Measurements from ENCODE around the gene PCDHGA4.
"Not testable (repeated sequence)": the region's sequence is repeated elsewhere in the genome, so short reads cannot be mapped to it uniquely, and the experiment has no call there.

The PCDHGA4 gene

GRCh38 chr5:141349917-141350619 lies 4.8 kb upstream of the PCDHGA4 start, which contains the start of gene PCDHGB1:
TSS of gene PCDHGB1 (plus strand) at chr5:141350099. CDS start at chr5:141350261, 162 bp downstream.
- no peak for DNase-seq (ENCODE audit: low spot score)

GRCh38 chr5:141351591-141351990 lies 3.2 kb upstream of the PCDHGA4 start:
- no peak for DNase-seq (ENCODE audit: low spot score)

GRCh38 chr5:141355641-141356040 lies 820 bp downstream of the PCDHGA4 start:
- DNase-seq (ENCODE audit: low spot score) = no peak

- DNase-seq (ENCODE audit: low spot score) = no peak
These were observed 1.3 kb downstream of the PCDHGA4 start for GRCh38 chr5:141356133-141356532.

GRCh38 chr5:141356950-141357349 lies 2.1 kb downstream of the PCDHGA4 start:
- no peak for DNase-seq (ENCODE audit: low spot score)

GRCh38 chr5:141359790-141360426 lies 5.1 kb downstream of the PCDHGA4 start, which contains the start of gene PCDHGB2:
TSS of gene PCDHGB2 (plus strand) at chr5:141359994. CDS start at chr5:141360136, 142 bp downstream.
- no peak for DNase-seq (ENCODE audit: low spot score)

- DNase-seq (ENCODE audit: low spot score) = no peak
These were observed 5.9 kb downstream of the PCDHGA4 start for GRCh38 chr5:141360685-141361084.

- DNase-seq (ENCODE audit: low spot score) = no peak
These were observed 7.9 kb downstream of the PCDHGA4 start for GRCh38 chr5:141362719-141363118.

- DNase-seq (ENCODE audit: low spot score) = no peak
These were observed 9.3 kb downstream of the PCDHGA4 start, which contains the start of gene PCDHGA5 for GRCh38 chr5:141363952-141364660. TSS of gene PCDHGA5 (plus strand) at chr5:141364162. CDS start at chr5:141364331, 169 bp downstream.

GRCh38 chr5:141366016-141366896 lies 11.4 kb downstream of the PCDHGA4 start:
- DNase-seq (ENCODE audit: low spot score) = no peak

- DNase-seq (ENCODE audit: low spot score) = no peak
These were observed 15.4 kb downstream of the PCDHGA4 start, which contains the start of gene PCDHGB3 for GRCh38 chr5:141369994-141370848. TSS of gene PCDHGB3 (plus strand) at chr5:141370242. CDS start at chr5:141370395, 153 bp downstream.

- no peak for DNase-seq (ENCODE audit: low spot score)
These were observed 17.0 kb downstream of the PCDHGA4 start for GRCh38 chr5:141371572-141372475.

GRCh38 chr5:141373673-141374317 lies 19.0 kb downstream of the PCDHGA4 start, which contains the start of gene PCDHGA6:
TSS of gene PCDHGA6 (plus strand) at chr5:141373891. CDS start at chr5:141374084, 193 bp downstream.
- no peak for DNase-seq (ENCODE audit: low spot score)

GRCh38 chr5:141374627-141375026 lies 19.8 kb downstream of the PCDHGA4 start:
- DNase-seq (ENCODE audit: low spot score) = no peak

GRCh38 chr5:141375444-141376155 lies 20.8 kb downstream of the PCDHGA4 start:
- not testable (repeated sequence) for DNase-seq (ENCODE audit: low spot score)

GRCh38 chr5:141382469-141383294 lies 27.9 kb downstream of the PCDHGA4 start, which contains the start of gene PCDHGA7:
TSS of gene PCDHGA7 (plus strand) at chr5:141382742. CDS start at chr5:141382900, 158 bp downstream.
- DNase-seq (ENCODE audit: low spot score) = no peak

- DNase-seq (ENCODE audit: low spot score) = no peak
These were observed 28.5 kb downstream of the PCDHGA4 start for GRCh38 chr5:141383345-141383744.
